Mammary epithelial cell (primary cell): ENCODE results near the gene MGAT4C.

Source experiments
- CTCF ChIP-seq, 2 donors: IDR thresholded peaks in 1 of 2; conservative IDR thresholded peaks in 1 of 2; 2 replicates each; pipeline ENCODE4 v1.5.1; 2011 to 2012; ENCODE audit warnings: inconsistent platforms in 2 of 2, low read length in 2 of 2, mild to moderate bottlenecking in 2 of 2, control low read depth in 1 of 2, low read depth in 1 of 2; ENCODE audit not compliant: insufficient read depth in 1 of 2; ENCODE audit errors: extremely low read depth in 1 of 2
- EZH2 ChIP-seq: IDR thresholded peaks from 2 replicates; pipeline ENCODE4 v1.6.1; 2012; ENCODE audit warnings: low read length, inconsistent platforms, borderline replicate concordance

- TF ChIP-seq CTCF (conservative IDR thresholded peaks at IDR 0.05 in 1 of 2, IDR thresholded peaks at IDR 0.05 in 1 of 2; ENCODE audit: extremely low read depth in 1 of 2, insufficient read depth in 1 of 2, low read depth in 1 of 2, low read length in 2 of 2): no peak
- TF ChIP-seq EZH2: no peak
Measured at GRCh38 chr12:86006727-86007126, 249.5 kb downstream of the MGAT4C start.
